ENCODE measurements around the gene CIDEB. TPM values are rescaled to one million over a fixed set of nuclear protein-coding genes. Genes with fewer than 3 reads are reported as not detected.

The CIDEB gene
- total RNA-seq, 1 experiment from 2014 or later, result 0.18 TPM

GRCh38 chr14:24285351-24285750, 22.4 kb downstream of the CIDEB start:
- CTCF ChIA-PET, result no interaction called here
- intact Hi-C loops (cut with micrococcal nuclease; ENCODE audit: unreplicated experiment) (no loop called here), in situ Hi-C loops (cut with HindIII; ENCODE audit: low pct_unique_long_range_greater_than_20kb, low sequenced_read_pairs) (no loop called here)
- TF ChIP-seq CTCF (IDR thresholded peaks at IDR 0.05), result no peak
- TF ChIP-seq TCF7L2 (IDR thresholded peaks at IDR 0.05; ENCODE audit: low read depth, low read length), result no peak
- TF ChIP-seq REST (IDR thresholded peaks at IDR 0.05; ENCODE audit: insufficient read depth in 1 of 2, low read depth in 2 of 2, low read length in 1 of 2), result no peak
- TF ChIP-seq SIN3A (IDR thresholded peaks at IDR 0.05; ENCODE audit: borderline replicate concordance, insufficient read depth, low read depth, low read length), result no peak
- Histone ChIP-seq H3K4me1 (ENCODE audit: control insufficient read depth, insufficient read depth, low read length) (no peaks in the 10 kb centered on the region), H3K36me3 (ENCODE audit: control insufficient read depth, insufficient read depth, low read length) (no peaks in the 10 kb centered on the region), H3K27ac (ENCODE audit: low read length) (no peak overlapping the region), H3K4me3 (ENCODE audit: low read depth in 2 of 2, low read length in 2 of 2) (no peak overlapping the region), H3K27me3 (ENCODE audit: control insufficient read depth, insufficient read depth, low read length) (no peaks in the 10 kb centered on the region), H3K9me3 (ENCODE audit: control insufficient read depth, insufficient read depth, low read depth, low read length) (no peaks in the 10 kb centered on the region)
- POLR2A ChIA-PET, result no interaction called here
- ATAC-seq (no peak), DNase-seq (ENCODE audit: low read depth, low spot score) (no peak)
- no TSS peak for BruUV-seq (replicated peaks)

- ChIA-PET POLR2A (no interaction called here), CTCF (no interaction called here)
- in situ Hi-C loops (cut with HindIII; ENCODE audit: low pct_unique_long_range_greater_than_20kb, low sequenced_read_pairs) (no loop called here), intact Hi-C loops (cut with micrococcal nuclease; ENCODE audit: unreplicated experiment) (no loop called here)
- H3K4me3 ChIP-seq (ENCODE audit: low read depth in 2 of 2, low read length in 2 of 2), result no peak overlapping the region
- TF ChIP-seq TCF7L2 (IDR thresholded peaks at IDR 0.05; ENCODE audit: low read depth, low read length) (no peak), REST (IDR thresholded peaks at IDR 0.05; ENCODE audit: insufficient read depth in 1 of 2, low read depth in 2 of 2, low read length in 1 of 2) (no peak), CTCF (IDR thresholded peaks at IDR 0.05) (no peak), SIN3A (IDR thresholded peaks at IDR 0.05; ENCODE audit: borderline replicate concordance, insufficient read depth, low read depth, low read length) (no peak)
- DNase-seq (ENCODE audit: low read depth, low spot score), result no peak
- H3K27me3 ChIP-seq (ENCODE audit: control insufficient read depth, insufficient read depth, low read length), result no peaks in the 10 kb centered on the region
- H3K27ac ChIP-seq (ENCODE audit: low read length), result no peak overlapping the region
- no TSS peak for BruUV-seq (replicated peaks)
- no peaks in the 10 kb centered on the region for H3K4me1 ChIP-seq (ENCODE audit: control insufficient read depth, insufficient read depth, low read length)
- peak; percentile 23; the same call in 1 of the 2 replicates for ATAC-seq
- H3K9me3 ChIP-seq (ENCODE audit: control insufficient read depth, insufficient read depth, low read depth, low read length), result no peaks in the 10 kb centered on the region
- no peaks in the 10 kb centered on the region for H3K36me3 ChIP-seq (ENCODE audit: control insufficient read depth, insufficient read depth, low read length)
Measured at GRCh38 chr14:24284501-24285035, 23.2 kb downstream of the CIDEB start.
